ENCODE measurements around the gene UBASH3B. TPM values are rescaled to one million over a fixed set of nuclear protein-coding genes. Genes with fewer than 3 reads are reported as not detected.

UBASH3B gene
- total and polyA plus RNA-seq, 2 of the 13 experiments (the other 11 are each of a cell fraction or from before 2014, with no cell fraction given), result 4.4 to 7.6 TPM

- H3K27ac ChIP-seq (ENCODE audit: extremely low read length, insufficient read depth, low read length), result no peak overlapping the region
- H3K36me3 ChIP-seq (replicated peaks in 1 of 2; ENCODE audit: control insufficient read depth in 1 of 2, insufficient read depth in 2 of 2, low read length in 2 of 2), result no peaks in the 10 kb centered on the region
- FAIRE-seq, result no peak
- no peak overlapping the region for H3K4me3 ChIP-seq (replicated peaks in 1 of 3; ENCODE audit: insufficient read depth in 1 of 3, low read depth in 2 of 3, low read length in 3 of 3)
- H3K27me3 ChIP-seq (ENCODE audit: control insufficient read depth in 1 of 2, insufficient read depth in 2 of 2, low read length in 2 of 2), result peaks cover 2 to 33% of the 10 kb centered on the region in 2 experiments; a peak in 2 of 5 replicates
- H3K9me3 ChIP-seq (ENCODE audit: low read length), result no peaks in the 10 kb centered on the region
- BruUV-seq (replicated peaks), result no TSS peak
- intact Hi-C loops (cut with micrococcal nuclease; ENCODE audit: unreplicated experiment), result no loop called here
- DNase-seq (ENCODE audit: low spot score), result no peak
- no peak overlapping the region for H3K9ac ChIP-seq (ENCODE audit: insufficient read depth, low read depth, low read length)
- no peak overlapping the region for H3K4me2 ChIP-seq (ENCODE audit: low read depth, low read length)
- H3K4me1 ChIP-seq (ENCODE audit: insufficient read depth, low read length), result no peaks in the 10 kb centered on the region
- WGBS (ENCODE audit: low lambda C conversion rate), result 6% methylated on average over 7 of the region's 7 CpGs
- TF ChIP-seq ZMYM4 (CRISPR knock-in tag; IDR thresholded peaks at IDR 0.05) (no peak), FOXO1 (CRISPR knock-in tag; IDR thresholded peaks at IDR 0.05) (no peak), STAG1 (CRISPR knock-in tag; IDR thresholded peaks at IDR 0.05) (no peak), REL (CRISPR knock-in tag; conservative IDR thresholded peaks at IDR 0.05) (no peak), ZNF230 (CRISPR knock-in tag; IDR thresholded peaks at IDR 0.05) (no peak), ZNF354B (CRISPR knock-in tag; IDR thresholded peaks at IDR 0.05) (no peak), IKZF4 (CRISPR knock-in tag; IDR thresholded peaks at IDR 0.05; ENCODE audit: borderline replicate concordance, low read depth, not compliant biosample characterization) (no peak), GPBP1L1 (CRISPR knock-in tag; IDR thresholded peaks at IDR 0.05) (no peak), MZF1 (CRISPR knock-in tag; IDR thresholded peaks at IDR 0.05; ENCODE audit: borderline replicate concordance) (no peak), FUBP1 (CRISPR knock-in tag; IDR thresholded peaks at IDR 0.05; ENCODE audit: borderline replicate concordance) (no peak), ZNF776 (CRISPR knock-in tag; IDR thresholded peaks at IDR 0.05) (no peak), ZNF841 (CRISPR knock-in tag; IDR thresholded peaks at IDR 0.05; ENCODE audit: borderline replicate concordance) (no peak), THRA (CRISPR knock-in tag; IDR thresholded peaks at IDR 0.05; ENCODE audit: borderline replicate concordance) (no peak), ZKSCAN1 (IDR thresholded peaks at IDR 0.05; ENCODE audit: low read length) (no peak), ZNF562 (CRISPR knock-in tag; IDR thresholded peaks at IDR 0.05; ENCODE audit: borderline replicate concordance) (no peak), ZNF17 (CRISPR knock-in tag; IDR thresholded peaks at IDR 0.05) (no peak), NFE2L2 (IDR thresholded peaks at IDR 0.05; ENCODE audit: low read length) (no peak)
- TF ChIP-seq, protein P1, sequence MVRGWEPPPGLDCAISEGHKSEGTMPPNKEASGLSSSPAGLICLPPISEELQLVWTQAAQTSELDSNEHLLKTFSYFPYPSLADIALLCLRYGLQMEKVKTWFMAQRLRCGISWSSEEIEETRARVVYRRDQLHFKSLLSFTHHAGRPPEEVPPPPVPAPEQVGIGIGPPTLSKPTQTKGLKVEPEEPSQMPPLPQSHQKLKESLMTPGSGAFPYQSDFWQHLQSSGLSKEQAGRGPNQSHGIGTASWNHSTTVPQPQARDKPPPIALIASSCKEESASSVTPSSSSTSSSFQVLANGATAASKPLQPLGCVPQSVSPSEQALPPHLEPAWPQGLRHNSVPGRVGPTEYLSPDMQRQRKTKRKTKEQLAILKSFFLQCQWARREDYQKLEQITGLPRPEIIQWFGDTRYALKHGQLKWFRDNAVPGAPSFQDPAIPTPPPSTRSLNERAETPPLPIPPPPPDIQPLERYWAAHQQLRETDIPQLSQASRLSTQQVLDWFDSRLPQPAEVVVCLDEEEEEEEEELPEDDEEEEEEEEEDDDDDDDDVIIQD (CRISPR knock-in tag; IDR thresholded peaks at IDR 0.05; ENCODE audit: low read depth), result no peak
- ATAC-seq, result no peak
- H3K79me2 ChIP-seq (ENCODE audit: insufficient read depth, low read length), result no peaks in the 10 kb centered on the region
- POLR2A ChIA-PET, result no interaction called here
- in situ Hi-C loops (cut with HindIII; ENCODE audit: extremely low pct_ligation_motif_present, low pct_unique_long_range_greater_than_20kb), result loop anchor here (5.0 kb wide), 2 partner anchors 38 to 218 kb away; no protein-coding TSS in a partner anchor
- H4K20me1 ChIP-seq (ENCODE audit: insufficient read depth, low read length), result no peaks in the 10 kb centered on the region; the same call in 1 of the 2 replicates
- no peak overlapping the region for H2AFZ ChIP-seq (ENCODE audit: low read length)
- CTCF ChIA-PET (ENCODE audit: low intra/inter-chr PET ratio, low total read pairs), result no interaction called here
Observed at GRCh38 chr11:122850076-122850631, 194.6 kb downstream of the UBASH3B start.

Measured in HepG2 (cell line).